ENCODE results near the gene PSMD5.

Gene PSMD5

DNA sequence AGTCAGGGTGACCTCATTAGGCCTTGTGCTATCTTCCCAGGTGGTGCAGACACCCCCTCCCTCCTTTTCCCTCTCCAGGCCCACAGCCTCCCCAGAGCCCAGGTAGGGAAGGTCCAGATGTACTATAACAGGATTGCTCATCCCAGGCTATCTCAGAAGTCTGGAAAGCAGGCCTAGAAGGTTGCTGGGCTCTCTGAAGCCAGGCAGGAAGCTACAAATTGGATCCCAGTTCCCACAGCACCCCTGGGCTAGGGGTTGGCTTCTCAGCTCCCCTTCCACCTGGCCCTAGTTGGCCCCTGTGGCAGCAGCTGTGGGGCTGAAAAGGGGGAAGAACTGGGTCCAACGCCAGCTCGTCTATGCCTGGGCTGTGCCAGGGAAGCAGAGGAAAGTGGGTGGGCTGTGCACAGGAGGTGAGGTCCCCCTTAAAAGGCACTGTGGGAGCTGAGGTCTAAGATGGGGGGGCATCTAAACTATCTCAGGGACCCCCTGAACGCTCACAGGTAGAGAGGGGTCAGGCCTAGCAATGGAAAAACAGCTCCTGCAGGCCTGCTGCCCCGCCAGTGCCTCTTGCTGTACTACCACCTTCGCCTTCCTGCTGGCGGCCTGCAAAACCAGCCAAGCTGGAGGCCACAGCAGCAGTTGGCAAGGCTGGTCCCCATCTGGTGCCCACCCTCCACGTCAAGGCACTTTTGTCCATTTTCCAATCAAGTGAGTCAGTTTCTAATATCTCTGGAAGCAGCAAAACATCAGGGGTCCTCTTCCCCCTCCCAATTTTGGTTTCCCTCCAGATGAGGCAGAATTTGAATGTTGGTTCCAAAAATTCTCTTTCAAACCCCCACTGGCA lies 13.3 kb upstream of the PSMD5 start:
- in situ Hi-C loops (cut with MboI; ENCODE audit: low sequenced_read_pairs) = no loop called here

DNA sequence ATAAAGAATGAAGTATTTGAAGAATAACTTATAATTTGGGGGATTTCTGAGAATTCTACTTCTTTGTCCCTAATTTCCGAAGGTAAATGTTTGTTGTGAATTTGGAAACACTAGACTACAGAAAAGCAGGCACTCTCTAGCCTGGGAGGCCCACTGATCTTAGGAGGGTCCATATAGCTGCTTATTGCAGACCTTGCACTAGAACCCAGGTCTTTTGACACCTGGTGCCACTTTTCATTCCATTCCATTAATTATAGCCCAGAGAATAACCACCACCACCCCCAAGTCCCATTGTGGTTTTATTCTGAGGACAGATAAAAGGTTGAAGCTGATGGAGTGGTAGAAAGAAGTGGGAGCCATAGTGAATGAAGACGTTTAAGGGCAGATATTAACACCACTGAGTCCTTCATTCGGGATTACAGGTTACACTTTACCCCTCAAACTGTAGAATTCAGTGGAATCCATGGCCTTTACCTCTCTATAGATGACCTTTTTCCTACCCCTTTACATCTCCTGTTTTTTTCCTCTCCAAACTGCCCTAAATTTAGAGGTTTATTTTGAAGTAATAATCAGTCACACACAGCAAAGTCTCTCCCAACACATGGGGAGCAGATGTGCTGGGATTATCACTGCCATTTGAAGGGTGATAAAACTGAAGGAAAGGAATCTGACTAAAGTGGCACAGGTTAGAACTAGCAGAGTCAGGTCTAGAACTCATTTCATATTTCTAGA lies 12.0 kb upstream of the PSMD5 start:
- in situ Hi-C loops (cut with MboI; ENCODE audit: low sequenced_read_pairs) = no loop called here

DNA sequence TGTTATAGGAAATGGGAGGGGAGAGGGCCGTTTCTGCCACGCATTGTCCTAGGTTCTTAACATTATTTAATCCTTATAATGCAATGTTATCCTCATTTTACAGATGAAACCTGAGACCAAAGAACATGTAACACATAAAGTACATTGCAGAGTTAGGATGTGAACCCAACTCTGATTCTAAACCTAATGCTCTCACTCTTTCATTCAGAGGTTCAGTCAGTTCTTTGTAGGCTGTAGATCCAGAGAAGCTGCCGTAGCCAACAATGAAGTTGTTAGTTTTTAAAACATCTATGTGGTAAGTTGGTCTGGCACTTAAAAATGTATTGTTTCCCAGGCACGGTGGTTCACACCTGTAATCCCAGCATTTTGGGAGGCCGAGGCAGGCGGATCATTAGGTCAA lies 10.5 kb upstream of the PSMD5 start:
- in situ Hi-C loops (cut with MboI; ENCODE audit: low sequenced_read_pairs) = no loop called here

DNA sequence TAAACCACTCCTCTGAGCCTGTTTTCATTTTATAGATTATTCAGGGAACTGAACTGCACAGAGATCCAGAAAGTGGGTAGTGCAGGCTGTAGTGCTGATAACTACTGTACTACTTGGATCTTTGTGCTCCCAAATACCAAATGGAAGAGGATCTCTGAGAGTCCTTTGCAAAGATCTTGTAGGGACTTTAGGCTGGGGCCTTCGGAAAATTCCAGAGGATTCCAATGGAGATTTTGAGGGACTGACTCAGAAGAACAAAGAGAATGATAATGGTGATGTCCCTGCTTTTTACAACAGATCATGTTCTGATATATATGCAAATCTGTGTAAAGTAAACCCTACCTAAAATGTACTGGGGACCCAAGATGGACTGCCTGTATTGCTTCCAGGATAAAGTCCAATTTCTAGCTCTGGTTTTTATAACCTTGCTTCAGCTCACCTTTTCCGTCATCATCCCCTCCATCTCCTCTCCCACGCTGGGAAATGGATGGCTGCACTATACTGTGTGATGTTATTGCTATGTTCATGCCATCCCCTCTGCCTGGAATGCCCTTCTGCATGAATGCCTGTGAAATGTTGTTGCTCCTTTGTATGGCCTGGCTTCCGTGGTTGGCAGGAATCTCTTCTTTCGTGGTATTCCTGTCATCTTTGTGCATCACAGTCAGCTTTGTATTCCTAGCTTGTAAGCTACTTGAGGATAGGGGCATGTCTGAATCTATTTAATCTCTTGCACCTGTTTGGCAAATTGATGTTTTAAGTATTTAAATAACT lies 9.7 kb upstream of the PSMD5 start:
- in situ Hi-C loops (cut with MboI; ENCODE audit: low sequenced_read_pairs) = no loop called here

DNA sequence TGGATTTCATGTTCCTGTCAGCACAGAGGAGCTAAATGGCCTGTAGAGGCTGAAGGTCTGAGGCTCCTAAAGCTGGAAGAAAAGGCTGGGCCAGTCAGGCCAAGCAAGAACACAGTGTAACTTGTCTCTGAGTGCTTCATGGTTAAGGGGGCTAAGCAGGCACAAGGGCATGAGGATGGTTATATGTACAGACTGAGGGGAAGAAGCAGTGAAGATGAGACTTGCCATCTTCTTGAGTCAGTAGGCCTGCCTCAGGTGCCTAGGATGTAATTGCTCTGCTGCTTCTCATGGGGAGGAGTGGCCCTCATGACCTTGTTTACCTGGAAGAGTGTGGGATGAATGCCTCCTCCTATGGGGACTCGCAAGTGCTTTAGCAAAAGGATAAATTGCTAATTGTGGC lies 8.7 kb upstream of the PSMD5 start:
- in situ Hi-C loops (cut with MboI; ENCODE audit: low sequenced_read_pairs) = no loop called here

DNA sequence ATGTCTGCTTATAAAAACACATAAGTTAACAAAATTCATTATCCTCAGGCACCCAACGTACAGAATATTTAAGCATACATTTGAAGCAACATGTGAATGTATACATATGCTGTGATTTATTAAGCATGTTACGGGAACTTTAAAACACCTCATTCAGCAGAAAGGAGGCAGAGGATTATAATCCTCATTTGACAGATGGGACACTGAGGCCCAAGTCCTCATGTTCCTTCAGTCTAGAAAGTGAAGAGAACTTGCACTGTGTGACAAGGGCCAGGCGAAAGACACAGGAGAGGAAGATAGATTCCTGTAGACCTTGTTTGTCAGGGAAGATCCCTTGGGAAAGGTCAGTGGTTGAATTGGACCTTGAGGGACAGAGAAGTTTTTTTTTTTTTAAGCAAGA lies 7.6 kb upstream of the PSMD5 start:
- in situ Hi-C loops (cut with MboI; ENCODE audit: low sequenced_read_pairs) = no loop called here

DNA sequence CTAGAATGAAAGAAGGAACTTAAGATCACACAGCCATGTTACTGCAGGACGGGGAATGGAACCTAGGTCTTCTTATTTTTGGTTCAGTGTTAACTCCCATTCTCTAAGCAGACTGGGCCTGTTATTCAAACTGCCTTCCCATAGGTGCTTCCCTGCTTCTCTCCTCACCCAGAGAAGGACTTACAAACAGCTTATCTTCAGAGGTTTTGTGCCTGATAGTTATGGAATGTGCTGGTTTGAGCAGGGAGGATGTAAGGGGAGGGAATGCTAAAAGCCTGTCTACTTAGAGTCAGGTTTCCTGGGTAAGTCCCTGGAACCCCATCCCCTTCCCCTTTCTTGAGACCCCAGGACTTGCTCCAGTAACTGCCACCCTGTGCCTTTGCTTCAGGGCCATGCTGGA lies 4.2 kb upstream of the PSMD5 start:
- in situ Hi-C loops (cut with MboI; ENCODE audit: low sequenced_read_pairs) = no loop called here

DNA sequence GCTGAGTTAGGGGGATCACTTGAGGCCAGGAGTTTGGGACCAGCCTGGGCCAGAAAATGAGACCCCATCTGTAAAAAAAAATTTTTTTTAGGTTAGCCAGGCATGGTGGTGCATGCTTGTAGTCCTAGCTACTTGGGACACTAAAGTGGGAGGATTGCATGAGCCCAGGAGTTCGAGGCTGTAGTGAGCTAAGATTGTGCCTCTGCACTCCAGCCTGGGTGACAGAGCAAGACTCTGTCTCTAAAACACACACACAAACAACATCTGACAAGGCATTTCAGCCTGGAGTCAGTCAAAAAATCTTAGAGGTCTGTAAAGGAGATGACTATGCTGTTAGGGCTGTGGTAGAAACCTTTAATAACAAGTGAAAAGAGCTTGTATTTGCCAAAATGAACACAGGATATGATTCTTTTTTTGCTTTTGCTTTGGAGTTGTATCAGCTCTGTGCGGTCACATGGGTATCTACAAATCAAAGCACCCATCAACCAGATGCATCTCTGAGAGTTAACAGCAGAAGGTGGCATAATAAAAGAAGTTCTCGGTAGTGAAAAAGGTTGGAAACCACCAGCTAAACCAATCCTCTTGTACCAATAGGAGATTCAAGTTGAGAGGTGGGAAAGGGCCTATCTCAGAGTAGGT lies 3.6 kb upstream of the PSMD5 start:
- in situ Hi-C loops (cut with MboI; ENCODE audit: low sequenced_read_pairs) = no loop called here

DNA sequence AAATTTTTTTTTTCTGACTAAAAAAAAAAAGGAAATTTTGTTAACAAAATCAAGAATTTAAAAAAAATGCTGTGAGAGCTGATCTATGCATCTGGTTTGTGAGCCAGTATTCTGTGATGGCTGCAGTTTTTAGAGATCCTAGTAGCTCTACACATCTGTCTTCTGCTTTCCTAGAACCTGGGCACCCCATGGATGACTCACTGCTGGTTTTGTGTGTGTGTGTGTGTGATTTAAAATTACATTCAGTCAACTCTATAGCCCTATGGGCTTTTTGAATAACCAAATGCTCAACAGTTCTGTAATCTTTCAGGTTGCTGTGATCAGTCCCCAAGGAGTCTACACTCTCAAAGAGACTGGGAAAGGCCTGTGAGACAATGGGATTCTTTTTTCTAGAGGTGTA lies 2.5 kb upstream of the PSMD5 start:
- in situ Hi-C loops (cut with MboI; ENCODE audit: low sequenced_read_pairs) = no loop called here

DNA sequence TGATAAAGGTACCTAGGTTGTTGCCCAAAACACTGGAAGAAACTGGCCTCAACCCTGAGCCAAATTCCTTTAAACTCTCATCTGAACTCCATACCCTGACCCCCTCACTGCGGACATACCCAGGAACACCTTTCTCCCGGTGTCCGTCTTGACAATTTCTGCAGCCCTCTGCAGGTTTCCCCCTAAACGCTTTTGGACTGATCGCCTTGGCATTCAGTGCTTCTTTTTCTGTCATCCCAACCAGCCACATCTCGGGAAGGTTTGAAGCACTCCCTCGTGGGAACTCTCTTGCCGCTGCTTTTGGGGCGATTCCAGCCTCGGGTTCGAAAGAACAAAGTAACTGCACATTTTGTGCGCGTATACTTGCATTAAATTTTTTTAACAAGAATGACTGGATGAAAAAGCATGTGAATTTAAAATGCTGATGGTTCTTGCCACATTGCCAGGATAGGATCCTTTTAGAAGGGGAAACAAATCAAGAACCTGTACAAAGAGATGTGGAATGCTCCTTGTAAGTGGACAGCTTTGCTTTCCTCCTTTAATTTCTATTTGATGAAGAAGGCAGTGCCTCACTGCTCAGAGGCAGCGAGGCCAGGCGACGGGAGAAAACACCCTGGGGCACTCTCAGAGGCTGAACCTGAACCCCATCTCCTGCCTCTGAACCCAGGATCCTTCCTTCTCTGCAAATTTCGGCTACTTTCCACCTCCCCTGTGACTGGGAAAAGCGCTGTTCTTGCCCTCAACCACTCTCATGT lies 615 bp downstream of the PSMD5 start:
- in situ Hi-C loops (cut with MboI; ENCODE audit: low sequenced_read_pairs) = no loop called here

DNA sequence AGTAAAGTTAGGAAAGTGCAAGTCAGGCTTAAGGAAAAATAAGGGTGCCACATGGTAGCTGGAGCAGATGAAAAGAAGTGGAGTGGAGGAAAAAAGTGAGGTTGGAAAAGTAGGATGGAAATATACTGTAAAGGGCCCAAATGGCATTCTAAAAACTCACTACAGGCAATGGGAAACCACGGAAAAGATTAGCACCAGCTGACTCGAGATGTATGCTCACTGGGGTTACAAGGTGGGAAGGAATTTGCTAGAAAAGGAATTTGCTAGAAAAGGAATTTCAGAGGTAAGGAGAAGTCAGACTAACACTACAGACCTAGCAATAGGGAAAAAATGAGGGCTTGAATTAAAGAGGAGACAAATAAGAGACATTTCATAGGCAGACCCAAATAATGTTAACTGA lies 3.6 kb downstream of the PSMD5 start:
- in situ Hi-C loops (cut with MboI; ENCODE audit: low sequenced_read_pairs) = no loop called here

DNA sequence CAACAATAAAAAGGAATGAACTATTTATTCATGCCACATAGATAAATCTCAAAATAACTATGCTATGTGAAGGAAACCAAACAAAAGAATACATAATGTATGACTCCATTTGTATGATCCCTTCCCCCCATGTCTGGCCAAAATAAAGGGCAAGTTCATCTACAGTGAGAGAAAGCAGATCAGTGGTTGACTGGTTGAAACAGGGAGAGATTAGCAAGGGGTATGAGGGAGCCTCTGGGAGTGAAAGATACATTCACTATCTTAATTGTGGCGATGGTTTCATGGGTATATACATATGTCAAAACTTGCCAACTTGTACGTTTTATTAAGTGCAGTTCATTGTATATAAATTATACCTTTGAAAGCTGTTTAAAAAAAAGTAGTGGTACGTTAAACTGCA lies 4.8 kb downstream of the PSMD5 start:
- in situ Hi-C loops (cut with MboI; ENCODE audit: low sequenced_read_pairs) = no loop called here

DNA sequence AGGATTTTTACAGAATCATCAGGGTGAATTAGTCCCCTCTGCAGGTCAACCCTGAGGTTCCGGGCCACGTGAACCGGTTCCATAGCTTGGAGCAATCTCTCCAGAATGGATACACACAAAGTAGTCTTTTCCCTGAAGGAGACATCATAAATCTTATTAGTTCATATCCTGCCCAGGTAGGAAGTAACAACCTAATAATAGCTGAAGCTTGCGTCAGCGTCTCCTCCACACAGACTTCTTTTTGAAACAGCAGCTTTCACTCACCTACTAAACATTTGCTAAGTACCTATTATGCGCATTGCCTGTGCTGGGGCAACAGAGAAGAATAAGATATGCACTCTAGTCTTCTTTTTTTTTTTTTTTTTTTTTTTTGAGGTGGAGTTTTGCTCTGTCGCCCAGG lies 9.4 kb downstream of the PSMD5 start:
- in situ Hi-C loops (cut with MboI; ENCODE audit: low sequenced_read_pairs) = no loop called here

DNA sequence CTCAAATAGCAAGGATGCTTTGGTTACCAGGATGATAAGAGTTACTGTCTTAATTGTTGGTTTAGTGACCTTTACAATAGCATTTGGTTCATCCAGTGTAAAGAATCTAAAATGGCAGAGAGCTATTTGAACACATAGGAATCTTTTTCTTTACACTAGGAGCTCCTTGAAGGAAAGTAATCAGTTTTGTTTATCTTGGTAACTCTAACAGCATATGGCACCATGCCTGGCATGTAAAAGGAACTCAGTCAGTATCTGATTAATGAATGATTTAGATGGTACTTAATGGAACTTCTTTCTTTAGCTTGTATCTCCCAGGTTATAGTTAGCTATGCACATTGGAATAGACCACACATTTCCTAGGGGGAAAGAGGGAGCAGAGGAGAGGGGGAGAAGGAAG lies 9.9 kb downstream of the PSMD5 start:
- in situ Hi-C loops (cut with MboI; ENCODE audit: low sequenced_read_pairs) = no loop called here

DNA sequence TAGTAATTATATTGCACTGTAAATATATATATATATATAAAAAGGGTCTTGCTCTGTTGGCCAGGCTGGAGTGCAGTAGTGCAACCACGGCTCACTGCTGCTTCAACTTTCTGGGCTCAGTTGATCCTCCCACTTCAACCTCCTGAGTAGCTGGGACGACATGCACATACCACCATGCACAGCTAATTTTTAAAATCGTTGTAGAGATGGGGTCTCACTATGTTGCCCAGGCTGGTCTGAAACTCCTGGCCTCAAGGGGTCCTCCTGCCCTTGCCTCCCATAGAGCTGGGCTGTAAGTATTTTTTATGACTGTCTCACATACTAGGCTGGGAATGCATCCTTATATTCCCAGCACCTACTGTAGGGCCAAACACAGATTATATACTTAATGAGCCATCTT lies 11.9 kb downstream of the PSMD5 start:
- in situ Hi-C loops (cut with MboI; ENCODE audit: low sequenced_read_pairs) = no loop called here

DNA sequence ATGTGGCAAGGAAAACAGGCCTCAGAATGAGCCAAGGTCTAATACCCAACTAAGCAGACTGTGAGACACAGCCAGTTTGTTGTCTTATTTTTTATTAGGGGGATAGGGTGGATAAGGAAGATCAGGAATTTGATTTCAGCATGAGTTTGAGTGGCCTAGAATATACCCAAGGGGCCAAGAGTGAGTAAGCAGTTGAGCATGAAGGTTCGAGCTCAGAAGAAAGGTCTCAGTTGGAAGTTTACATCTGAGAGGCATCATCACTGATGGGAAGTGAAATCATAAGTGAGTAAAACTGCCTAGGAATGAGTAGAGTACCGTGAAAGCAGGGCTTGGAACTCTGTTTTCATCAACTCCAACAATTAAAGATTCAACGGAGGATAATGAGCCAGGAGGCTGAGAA lies 12.6 kb downstream of the PSMD5 start:
- in situ Hi-C loops (cut with MboI; ENCODE audit: low sequenced_read_pairs) = no loop called here

DNA sequence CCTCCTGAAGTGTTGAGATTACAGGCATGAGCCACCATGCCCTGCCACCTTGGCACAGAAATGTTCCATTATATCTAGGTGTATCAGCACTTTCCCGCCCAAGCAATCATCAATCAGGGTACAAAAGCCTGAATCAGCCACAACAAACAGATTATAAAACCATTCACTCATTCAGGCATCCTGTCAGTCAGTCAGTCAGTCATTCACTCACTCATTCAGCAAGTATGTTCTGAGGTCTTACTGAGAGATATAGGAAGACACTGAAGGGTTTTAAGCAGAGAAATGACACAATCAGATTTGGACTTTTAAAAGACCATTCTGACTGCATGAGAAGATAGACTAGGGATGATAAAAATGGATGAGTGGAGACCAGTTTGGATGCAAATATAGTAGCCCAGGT lies 13.1 kb downstream of the PSMD5 start:
- in situ Hi-C loops (cut with MboI; ENCODE audit: low sequenced_read_pairs) = no loop called here

DNA sequence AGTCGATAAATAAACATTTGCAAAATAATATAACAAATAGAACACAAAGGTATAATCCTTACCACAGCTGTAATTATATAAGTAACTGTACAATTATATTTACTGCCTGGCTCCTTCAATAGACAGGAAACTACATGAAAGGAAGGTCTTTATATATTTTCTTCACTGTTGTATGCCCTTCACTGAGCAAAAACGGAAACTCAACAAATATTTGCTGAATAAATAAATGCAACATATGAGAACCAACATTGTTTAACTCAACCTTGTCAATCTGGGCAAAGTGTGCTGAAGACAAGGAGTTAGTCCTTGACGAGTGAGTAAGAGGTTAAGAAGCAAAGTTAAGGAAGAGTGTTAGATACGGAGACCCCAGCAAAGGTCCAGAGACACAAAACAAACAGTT lies 22.6 kb downstream of the PSMD5 start:
- in situ Hi-C loops (cut with MboI; ENCODE audit: low sequenced_read_pairs) = no loop called here

DNA sequence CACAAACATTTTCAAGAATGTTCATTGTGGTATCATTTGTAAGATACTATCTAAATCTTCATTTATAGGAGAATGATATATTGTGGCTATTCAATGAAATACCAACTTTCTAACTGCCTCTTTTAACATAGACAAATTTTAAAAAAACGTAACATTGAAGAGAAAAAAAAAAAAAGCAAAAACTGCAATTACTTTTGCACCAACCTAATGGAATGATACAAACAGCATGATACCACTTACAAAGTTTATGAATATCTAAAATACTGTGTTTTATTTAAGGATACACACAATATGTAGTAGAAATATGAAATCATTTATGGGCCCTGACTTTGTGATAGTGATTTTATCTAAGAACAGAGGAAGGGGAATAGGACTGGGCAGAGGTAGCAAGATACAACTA lies 24.1 kb downstream of the PSMD5 start:
- in situ Hi-C loops (cut with MboI; ENCODE audit: low sequenced_read_pairs) = no loop called here

DNA sequence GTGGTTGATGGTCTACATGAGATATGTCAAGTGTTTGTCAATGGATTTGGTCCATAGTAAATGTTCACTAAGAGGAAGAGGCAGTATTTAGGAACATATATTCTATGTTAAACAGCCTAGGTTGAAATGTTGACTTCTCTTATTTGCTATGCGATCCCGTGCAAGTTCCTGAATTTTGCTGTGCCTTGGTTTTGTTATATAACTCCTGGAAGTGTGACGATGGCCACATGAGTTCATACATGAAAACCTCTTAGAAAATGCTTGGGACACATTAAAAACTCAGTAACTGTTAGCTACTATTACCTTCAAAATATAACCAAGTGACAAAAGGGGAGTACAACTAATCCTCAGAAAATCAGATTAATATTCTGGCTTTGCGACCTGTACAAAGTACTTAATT lies 27.6 kb downstream of the PSMD5 start:
- in situ Hi-C loops (cut with MboI; ENCODE audit: low sequenced_read_pairs) = no loop called here

DNA sequence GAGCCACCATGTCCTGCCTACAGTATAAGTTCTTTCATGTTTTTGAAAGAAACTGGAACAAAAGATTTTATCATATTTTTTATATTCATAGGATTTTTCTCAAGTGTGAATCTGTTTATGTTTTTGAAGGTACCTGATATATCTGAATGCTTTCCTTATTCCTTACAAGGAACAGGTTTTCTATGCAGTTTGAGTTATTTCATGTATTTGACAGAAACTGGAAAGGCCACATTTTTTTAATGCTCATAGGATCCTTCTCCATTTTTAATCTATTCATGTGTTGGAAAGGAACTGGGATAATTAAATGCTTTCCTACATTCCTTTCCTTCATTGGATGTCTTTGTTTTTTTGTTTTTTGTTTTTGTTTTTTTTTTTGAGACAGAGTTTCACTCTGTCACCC lies 33.8 kb downstream of the PSMD5 start:
- in situ Hi-C loops (cut with MboI; ENCODE audit: low sequenced_read_pairs) = no loop called here

All from hTERT RPE-1 (cell line).